ENCODE data around the gene TTBK1.

TTBK1 gene

GRCh38 chr6:43304882-43305281 is 61.6 kb downstream of the TTBK1 start:
- no peak for DNase-seq (ENCODE audit: low read depth)

GRCh38 chr6:43306086-43306485 is 62.8 kb downstream of the TTBK1 start:
- in situ Hi-C loops (cut with HindIII; ENCODE audit: low sequenced_read_pairs): no loop called here
- no peak overlapping the region for H3K4me3 ChIP-seq (ENCODE audit: low read depth, low read length)
- TF ChIP-seq, protein P1, sequence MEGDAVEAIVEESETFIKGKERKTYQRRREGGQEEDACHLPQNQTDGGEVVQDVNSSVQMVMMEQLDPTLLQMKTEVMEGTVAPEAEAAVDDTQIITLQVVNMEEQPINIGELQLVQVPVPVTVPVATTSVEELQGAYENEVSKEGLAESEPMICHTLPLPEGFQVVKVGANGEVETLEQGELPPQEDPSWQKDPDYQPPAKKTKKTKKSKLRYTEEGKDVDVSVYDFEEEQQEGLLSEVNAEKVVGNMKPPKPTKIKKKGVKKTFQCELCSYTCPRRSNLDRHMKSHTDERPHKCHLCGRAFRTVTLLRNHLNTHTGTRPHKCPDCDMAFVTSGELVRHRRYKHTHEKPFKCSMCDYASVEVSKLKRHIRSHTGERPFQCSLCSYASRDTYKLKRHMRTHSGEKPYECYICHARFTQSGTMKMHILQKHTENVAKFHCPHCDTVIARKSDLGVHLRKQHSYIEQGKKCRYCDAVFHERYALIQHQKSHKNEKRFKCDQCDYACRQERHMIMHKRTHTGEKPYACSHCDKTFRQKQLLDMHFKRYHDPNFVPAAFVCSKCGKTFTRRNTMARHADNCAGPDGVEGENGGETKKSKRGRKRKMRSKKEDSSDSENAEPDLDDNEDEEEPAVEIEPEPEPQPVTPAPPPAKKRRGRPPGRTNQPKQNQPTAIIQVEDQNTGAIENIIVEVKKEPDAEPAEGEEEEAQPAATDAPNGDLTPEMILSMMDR (IDR thresholded peaks at IDR 0.05; ENCODE audit: low read depth, low read length, missing control alignments): no peak
- DNase-seq (ENCODE audit: low read depth): no peak

More at GRCh38 chr6:43304882-43305281, 61.6 kb downstream of the TTBK1 start:
- TF ChIP-seq, protein P1 (IDR thresholded peaks at IDR 0.05; ENCODE audit: low read depth, low read length, missing control alignments): no peak
- no peak overlapping the region for H3K4me3 ChIP-seq (ENCODE audit: low read depth, low read length)
- in situ Hi-C loops (cut with HindIII; ENCODE audit: low sequenced_read_pairs): loop anchor here (5.0 kb wide), 1 partner anchor 108 kb away; no protein-coding TSS in a partner anchor

DNA sequence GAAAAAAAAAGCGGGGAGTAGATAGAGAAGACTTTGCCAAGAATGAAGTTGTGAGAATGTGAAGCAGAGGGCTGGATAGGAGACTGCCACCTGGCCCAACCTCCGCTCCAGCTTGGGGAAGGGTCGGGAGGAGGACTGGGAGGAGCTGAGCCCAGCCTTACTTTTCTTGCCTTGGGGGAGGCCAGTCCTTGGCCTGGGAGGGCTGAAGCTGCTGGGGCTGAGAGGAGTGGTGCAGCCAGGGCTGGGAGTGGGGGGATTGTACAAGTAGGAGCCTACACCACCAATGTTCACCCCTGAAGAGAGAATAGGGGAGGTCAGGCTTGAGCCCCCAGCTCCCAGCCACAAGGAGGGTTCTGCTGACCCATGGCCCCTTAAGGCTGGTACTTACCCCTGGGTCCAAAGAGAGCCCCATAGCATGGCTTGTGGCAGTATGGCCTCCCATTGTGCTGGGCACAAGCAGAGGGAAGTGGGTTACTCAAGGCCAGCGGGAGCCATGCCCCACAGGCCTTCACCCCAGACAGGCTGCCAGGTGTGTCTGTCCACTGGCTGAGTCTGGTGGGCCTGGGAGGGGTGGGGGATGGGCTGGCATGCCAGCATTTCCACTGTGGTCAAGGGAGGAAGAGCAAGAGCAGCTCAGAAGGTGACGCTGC is 64.3 kb downstream of the TTBK1 start:
- H3K4me3 ChIP-seq (ENCODE audit: low read depth, low read length): no peak overlapping the region
- in situ Hi-C loops (cut with HindIII; ENCODE audit: low sequenced_read_pairs): no loop called here
- TF ChIP-seq, protein P1 (IDR thresholded peaks at IDR 0.05; ENCODE audit: low read depth, low read length, missing control alignments): no peak
- no peak for DNase-seq (ENCODE audit: low read depth)

GRCh38 chr6:43308101-43308989 is 65.1 kb downstream of the TTBK1 start, which contains the start of gene CRIP3:
Gene CRIP3, minus strand, starts transcription at chr6:43308826. Its CDS starts 34 bp downstream, at chr6:43308792.
- in situ Hi-C loops (cut with HindIII; ENCODE audit: low sequenced_read_pairs): no loop called here
- no peak within 1 kb of the TSS for H3K4me3 ChIP-seq (ENCODE audit: low read depth, low read length)
- DNase-seq (ENCODE audit: low read depth): no peak
- TF ChIP-seq, protein P1 (IDR thresholded peaks at IDR 0.05; ENCODE audit: low read depth, low read length, missing control alignments): peak; percentile 16

DNA sequence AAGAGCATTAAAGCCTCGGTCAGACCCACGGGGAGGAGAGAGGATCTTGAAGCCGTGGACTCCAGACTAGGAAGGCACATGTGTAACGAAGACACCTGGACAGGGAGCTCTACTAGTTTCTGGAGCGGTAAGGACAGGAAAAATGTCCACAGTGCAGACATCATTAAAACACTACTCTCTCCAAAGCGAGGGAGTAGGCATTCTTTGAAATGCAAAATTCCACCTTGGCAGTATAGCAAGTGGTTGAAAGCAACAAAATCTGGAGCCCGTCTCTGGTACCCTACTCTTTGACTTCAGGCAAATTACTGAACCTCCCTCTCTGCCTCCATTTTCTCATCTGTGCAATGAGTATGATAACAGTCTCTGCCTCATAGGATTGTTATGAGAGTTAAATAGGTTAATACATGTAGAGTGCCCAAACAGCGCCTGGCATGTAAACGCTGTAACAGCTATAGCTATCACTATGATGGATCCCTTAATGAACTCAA is 65.8 kb downstream of the TTBK1 start:
- H3K4me3 ChIP-seq (ENCODE audit: low read depth, low read length): no peak overlapping the region
- in situ Hi-C loops (cut with HindIII; ENCODE audit: low sequenced_read_pairs): no loop called here
- no peak for DNase-seq (ENCODE audit: low read depth)
- TF ChIP-seq, protein P1 (IDR thresholded peaks at IDR 0.05; ENCODE audit: low read depth, low read length, missing control alignments): no peak

- DNase-seq (ENCODE audit: low read depth): no peak
- TF ChIP-seq, protein P1 (IDR thresholded peaks at IDR 0.05; ENCODE audit: low read depth, low read length, missing control alignments): no peak
- H3K4me3 ChIP-seq (ENCODE audit: low read depth, low read length): no peak overlapping the region
- in situ Hi-C loops (cut with HindIII; ENCODE audit: low sequenced_read_pairs): loop anchor here (5.0 kb wide), 1 partner anchor 72 kb away; no protein-coding TSS in a partner anchor
Measured at GRCh38 chr6:43310134-43310533, 66.9 kb downstream of the TTBK1 start.
